ENCODE data around the gene TREML1.

The TREML1 gene

DNA sequence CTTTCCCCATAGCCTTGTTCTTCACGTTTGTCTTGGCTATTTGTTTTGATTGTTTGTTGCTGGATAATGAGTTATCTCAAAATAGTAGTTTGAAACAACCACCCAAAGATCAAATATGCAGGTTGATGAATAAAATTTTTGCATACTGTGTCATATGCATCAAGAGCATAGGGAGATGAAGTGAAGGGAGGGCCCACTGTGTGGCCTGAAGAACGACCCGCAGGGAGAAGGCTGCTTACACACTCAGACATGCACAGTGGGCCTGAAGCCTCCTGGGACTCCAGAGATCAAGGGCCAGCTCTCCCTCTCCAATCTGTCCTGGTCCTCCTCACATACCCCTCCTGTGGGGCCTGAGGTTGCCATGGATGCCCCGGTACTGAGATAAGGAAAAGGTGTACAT lies 25.0 kb upstream of the TREML1 start:
- Histone ChIP-seq H4K20me1 (no peaks in the 10 kb centered on the region), H3K27ac (no peak overlapping the region), H3K9ac (no peak overlapping the region), H3K27me3 (no peaks in the 10 kb centered on the region), H3K4me2 (no peak overlapping the region), H3K4me1 (peaks cover 19% of the 10 kb centered on the region), H3K9me3 (no peaks in the 10 kb centered on the region), H3K4me3 (no peak overlapping the region), H3K36me3 (no peaks in the 10 kb centered on the region)
- no peak for TF ChIP-seq Cebpa-rat (IDR thresholded peaks at IDR 0.05)

- TF ChIP-seq Cebpa-rat (IDR thresholded peaks at IDR 0.05), result no peak
These were observed 23.5 kb upstream of the TREML1 start for GRCh38 chr6:41177695-41178094.

DNA sequence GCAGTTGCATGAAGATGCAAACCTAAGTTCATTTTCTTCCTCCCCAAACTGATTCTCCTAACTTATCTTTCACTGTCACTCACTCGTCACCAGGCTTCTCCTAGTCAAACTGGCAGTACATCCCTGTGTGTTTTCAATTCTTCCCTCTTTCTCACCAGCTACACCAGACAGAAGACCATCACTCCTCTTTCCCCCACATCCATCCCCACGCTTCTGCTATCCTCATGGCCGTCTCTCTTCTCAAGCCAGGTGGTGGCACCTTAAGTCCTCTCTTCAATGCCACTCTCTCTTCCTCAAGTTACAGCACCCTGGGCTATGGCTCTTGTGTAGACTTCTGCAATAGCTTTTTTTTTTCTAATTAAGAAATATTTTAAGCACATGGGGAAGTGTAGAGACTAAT lies 23.1 kb upstream of the TREML1 start:
- no peak overlapping the region for H3K27ac ChIP-seq

More at GRCh38 chr6:41177695-41178094, 23.5 kb upstream of the TREML1 start:
- H3K4me2 ChIP-seq, result no peak overlapping the region
- H3K9ac ChIP-seq, result no peak overlapping the region
- H3K4me3 ChIP-seq, result no peak overlapping the region
- no peaks in the 10 kb centered on the region for H3K27me3 ChIP-seq
- peaks cover 13% of the 10 kb centered on the region for H3K4me1 ChIP-seq
- H3K9me3 ChIP-seq, result no peaks in the 10 kb centered on the region
- no peak overlapping the region for H3K27ac ChIP-seq
- no peaks in the 10 kb centered on the region for H4K20me1 ChIP-seq
- H3K36me3 ChIP-seq, result no peaks in the 10 kb centered on the region

DNA sequence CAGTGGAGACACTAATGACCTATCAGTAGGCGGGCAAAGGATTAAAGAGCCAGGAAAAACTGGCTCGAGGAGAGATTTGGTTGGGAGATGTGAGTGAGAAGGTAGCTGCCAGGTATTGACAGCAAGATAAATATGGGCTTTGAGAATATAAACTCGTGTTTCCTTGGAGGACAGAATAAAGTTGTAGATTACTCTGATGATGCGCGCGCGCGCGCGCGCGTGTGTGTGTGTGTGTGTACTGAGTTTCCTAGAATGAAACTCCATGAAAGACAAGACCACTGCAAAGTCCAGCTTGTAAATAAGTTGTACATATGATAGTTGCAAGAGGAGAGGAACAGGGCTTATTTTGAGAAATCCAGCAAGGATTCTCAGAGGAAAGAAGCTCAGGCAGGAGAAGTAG lies 22.0 kb upstream of the TREML1 start:
- H3K27ac ChIP-seq, result no peak overlapping the region
- H3K27me3 ChIP-seq, result no peaks in the 10 kb centered on the region
- no peaks in the 10 kb centered on the region for H4K20me1 ChIP-seq
- 0 out of 2 replicates have a peak, but pooled peaks cover 8% of the 10 kb centered on the region for H3K4me1 ChIP-seq
- H3K4me3 ChIP-seq, result no peak overlapping the region
- H3K9me3 ChIP-seq, result no peaks in the 10 kb centered on the region
- no peak overlapping the region for H3K9ac ChIP-seq
- no peak for TF ChIP-seq Cebpa-rat (IDR thresholded peaks at IDR 0.05)
- H3K36me3 ChIP-seq, result no peaks in the 10 kb centered on the region
- no peak overlapping the region for H3K4me2 ChIP-seq

More for the DNA sequence above, 23.1 kb upstream of the TREML1 start:
- H3K9me3 ChIP-seq, result no peaks in the 10 kb centered on the region
- no peak overlapping the region for H3K9ac ChIP-seq
- H3K4me2 ChIP-seq, result no peak overlapping the region
- no peaks in the 10 kb centered on the region for H3K36me3 ChIP-seq
- no peaks in the 10 kb centered on the region for H3K27me3 ChIP-seq
- TF ChIP-seq Cebpa-rat (IDR thresholded peaks at IDR 0.05), result no peak
- H3K4me3 ChIP-seq, result no peak overlapping the region
- H4K20me1 ChIP-seq, result no peaks in the 10 kb centered on the region
- peaks cover 9% of the 10 kb centered on the region; the same call in 1 of the 2 replicates for H3K4me1 ChIP-seq

GRCh38 chr6:41175084-41175483 lies 20.9 kb upstream of the TREML1 start:
- Histone ChIP-seq H3K9me3 (no peaks in the 10 kb centered on the region), H3K4me3 (no peak overlapping the region), H3K36me3 (no peaks in the 10 kb centered on the region), H4K20me1 (no peaks in the 10 kb centered on the region), H3K4me2 (no peak overlapping the region), H3K9ac (no peak overlapping the region), H3K27me3 (no peaks in the 10 kb centered on the region), H3K27ac (no peak overlapping the region), H3K4me1 (0 out of 2 replicates have a peak, but pooled peaks cover under 1% of the 10 kb centered on the region)
- no peak for TF ChIP-seq Cebpa-rat (IDR thresholded peaks at IDR 0.05)

DNA sequence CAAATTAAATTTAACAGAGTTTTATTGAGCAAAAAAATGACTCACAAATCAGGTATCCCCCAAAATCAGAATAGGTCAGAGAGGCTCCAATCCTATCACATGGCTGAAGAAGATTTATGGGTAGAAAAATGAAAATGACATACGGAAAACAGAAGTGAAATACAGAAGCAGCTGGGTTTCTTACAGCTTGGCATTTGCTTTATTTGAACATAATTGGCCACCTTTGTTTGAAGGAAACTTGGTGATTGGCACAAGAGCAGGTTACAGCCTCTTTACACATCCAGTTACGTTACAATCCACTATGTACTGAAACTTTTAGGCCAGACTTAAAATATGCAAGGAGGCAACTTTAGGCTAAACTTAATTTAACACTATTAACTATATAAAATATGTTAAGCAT lies 20.5 kb upstream of the TREML1 start:
- Histone ChIP-seq H3K4me1 (no peaks in the 10 kb centered on the region), H3K27me3 (no peaks in the 10 kb centered on the region), H3K9ac (no peak overlapping the region), H3K27ac (no peak overlapping the region), H4K20me1 (no peaks in the 10 kb centered on the region), H3K9me3 (no peaks in the 10 kb centered on the region), H3K4me3 (no peak overlapping the region), H3K4me2 (no peak overlapping the region), H3K36me3 (no peaks in the 10 kb centered on the region)
- TF ChIP-seq Cebpa-rat (IDR thresholded peaks at IDR 0.05), result no peak

DNA sequence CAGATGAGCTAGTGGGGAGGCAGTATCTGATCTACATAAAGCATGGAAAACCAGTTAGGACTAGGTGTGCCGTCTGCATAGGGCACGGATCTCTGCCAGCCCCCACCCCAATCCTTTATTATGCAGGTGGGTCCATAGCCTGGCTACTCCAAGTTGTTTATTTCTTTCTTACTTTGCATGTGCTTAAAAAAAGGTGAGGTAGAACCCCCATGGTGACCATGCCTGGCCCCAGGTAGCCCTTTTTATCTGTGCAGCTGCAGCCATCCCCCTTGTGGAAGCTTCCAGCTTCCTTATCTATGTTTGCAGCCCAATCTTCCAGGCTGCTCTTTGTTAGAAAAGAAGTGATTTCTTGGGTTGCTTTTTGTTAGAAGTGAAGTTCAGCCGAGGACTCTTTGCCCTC lies 17.8 kb upstream of the TREML1 start:
- TF ChIP-seq Cebpa-rat (IDR thresholded peaks at IDR 0.05), result no peak

DNA sequence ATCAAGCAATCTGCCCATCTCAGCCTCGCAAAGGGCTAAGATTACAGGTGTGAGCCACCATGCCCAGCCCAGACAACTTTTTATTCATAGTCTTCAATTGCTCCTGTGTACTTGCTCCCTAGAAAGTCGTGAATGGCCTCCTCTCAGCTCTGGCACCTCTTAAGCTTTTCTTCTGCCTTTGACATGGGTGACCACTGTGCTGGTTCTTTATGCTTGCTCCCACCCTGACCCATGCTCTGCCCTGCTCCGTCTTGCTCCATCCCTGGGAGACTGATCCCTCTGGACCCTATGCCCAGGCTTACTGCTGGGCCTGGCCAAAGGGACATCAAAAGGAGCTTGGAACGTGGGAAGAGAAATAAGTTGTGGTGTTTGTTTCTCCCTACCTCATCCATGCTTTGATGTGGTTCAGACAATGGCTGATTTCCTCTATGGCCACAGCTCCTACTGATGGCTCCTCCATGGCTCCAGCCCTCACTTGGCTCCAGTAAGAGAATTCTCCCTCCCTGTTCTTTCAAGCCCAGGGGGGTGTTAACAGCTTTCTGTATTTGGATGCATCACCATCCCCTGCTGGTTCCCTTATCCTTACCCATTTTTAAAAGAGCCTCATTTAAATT lies 16.5 kb upstream of the TREML1 start:
- Histone ChIP-seq H3K27me3 (no peaks in the 10 kb centered on the region), H3K4me3 (no peak overlapping the region), H3K27ac (no peak overlapping the region), H3K4me1 (no peaks in the 10 kb centered on the region), H3K9ac (no peak overlapping the region), H3K4me2 (no peak overlapping the region), H3K9me3 (no peaks in the 10 kb centered on the region), H3K36me3 (no peaks in the 10 kb centered on the region), H4K20me1 (no peaks in the 10 kb centered on the region)
- TF ChIP-seq Cebpa-rat (IDR thresholded peaks at IDR 0.05), result no peak

More for the DNA sequence above, 17.8 kb upstream of the TREML1 start:
- Histone ChIP-seq H3K27me3 (no peaks in the 10 kb centered on the region), H3K9me3 (no peaks in the 10 kb centered on the region), H3K4me2 (no peak overlapping the region), H3K4me3 (no peak overlapping the region), H4K20me1 (no peaks in the 10 kb centered on the region), H3K27ac (no peak overlapping the region), H3K9ac (no peak overlapping the region), H3K4me1 (no peaks in the 10 kb centered on the region), H3K36me3 (no peaks in the 10 kb centered on the region)

DNA sequence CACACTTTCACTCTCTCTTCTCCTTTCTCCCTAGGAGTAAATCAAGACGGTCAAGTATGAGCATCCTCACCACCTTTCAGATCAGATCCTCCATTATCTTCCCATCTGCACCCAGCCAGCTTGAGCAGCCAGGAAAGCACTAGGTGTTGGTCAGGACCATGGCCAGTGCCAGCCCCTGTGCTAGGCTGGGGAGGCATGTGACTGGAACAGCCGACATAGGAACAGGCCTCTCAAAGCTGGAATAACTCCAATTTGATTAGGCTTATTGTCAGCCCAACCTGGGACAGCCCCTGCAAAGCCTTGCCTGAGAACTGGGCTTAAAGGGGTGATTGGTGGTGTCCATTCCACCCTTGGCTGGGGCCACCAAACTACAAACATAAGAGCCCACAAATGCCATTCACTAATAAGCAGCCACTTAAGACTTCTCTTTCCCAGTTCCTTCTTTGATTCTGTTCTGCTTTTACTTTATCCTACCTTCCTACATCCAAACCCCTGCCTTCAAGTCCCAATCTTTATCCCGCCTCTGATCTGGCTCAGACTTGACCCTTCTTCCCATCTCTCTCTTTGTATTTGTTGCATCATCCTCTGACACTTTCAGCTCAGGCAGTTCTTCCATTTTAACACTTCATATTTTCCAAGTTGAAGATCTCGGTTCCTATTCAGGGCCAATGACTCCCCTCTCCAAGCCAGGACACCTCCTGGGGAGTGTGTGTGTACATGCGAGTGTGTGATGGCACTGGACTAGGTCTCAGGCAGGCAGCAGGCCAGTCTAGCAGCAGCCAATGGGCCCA lies 13.2 kb upstream of the TREML1 start:
- Histone ChIP-seq H3K27me3 (no peaks in the 10 kb centered on the region), H4K20me1 (no peaks in the 10 kb centered on the region), H3K9ac (no peak overlapping the region)

GRCh38 chr6:41164551-41165120 lies 10.5 kb upstream of the TREML1 start:
- Histone ChIP-seq H3K9ac (no peak overlapping the region), H3K9me3 (no peaks in the 10 kb centered on the region), H3K4me2 (no peak overlapping the region), H4K20me1 (no peaks in the 10 kb centered on the region), H3K36me3 (no peaks in the 10 kb centered on the region), H3K4me3 (no peak overlapping the region), H3K27me3 (no peaks in the 10 kb centered on the region), H3K4me1 (peaks cover 5% of the 10 kb centered on the region; the same call in 1 of the 2 replicates), H3K27ac (no peak overlapping the region)
- no peak for TF ChIP-seq Cebpa-rat (IDR thresholded peaks at IDR 0.05)

More for the DNA sequence above, 13.2 kb upstream of the TREML1 start:
- H3K4me1 ChIP-seq, result no peaks in the 10 kb centered on the region
- TF ChIP-seq Cebpa-rat (IDR thresholded peaks at IDR 0.05), result no peak
- no peak overlapping the region for H3K27ac ChIP-seq
- H3K4me3 ChIP-seq, result no peak overlapping the region
- H3K36me3 ChIP-seq, result no peaks in the 10 kb centered on the region
- H3K4me2 ChIP-seq, result no peak overlapping the region
- no peaks in the 10 kb centered on the region for H3K9me3 ChIP-seq

Data from BLaER1 (cell line).